ENCODE results near the gene TEX2. TPM values are rescaled to one million over a fixed set of nuclear protein-coding genes. Genes with fewer than 3 reads are reported as not detected.

TEX2 gene
- total and polyA plus RNA-seq, 2 of the 13 experiments (the other 11 are each of a cell fraction or from before 2014, with no cell fraction given): 21.4 to 37.7 TPM

DNA sequence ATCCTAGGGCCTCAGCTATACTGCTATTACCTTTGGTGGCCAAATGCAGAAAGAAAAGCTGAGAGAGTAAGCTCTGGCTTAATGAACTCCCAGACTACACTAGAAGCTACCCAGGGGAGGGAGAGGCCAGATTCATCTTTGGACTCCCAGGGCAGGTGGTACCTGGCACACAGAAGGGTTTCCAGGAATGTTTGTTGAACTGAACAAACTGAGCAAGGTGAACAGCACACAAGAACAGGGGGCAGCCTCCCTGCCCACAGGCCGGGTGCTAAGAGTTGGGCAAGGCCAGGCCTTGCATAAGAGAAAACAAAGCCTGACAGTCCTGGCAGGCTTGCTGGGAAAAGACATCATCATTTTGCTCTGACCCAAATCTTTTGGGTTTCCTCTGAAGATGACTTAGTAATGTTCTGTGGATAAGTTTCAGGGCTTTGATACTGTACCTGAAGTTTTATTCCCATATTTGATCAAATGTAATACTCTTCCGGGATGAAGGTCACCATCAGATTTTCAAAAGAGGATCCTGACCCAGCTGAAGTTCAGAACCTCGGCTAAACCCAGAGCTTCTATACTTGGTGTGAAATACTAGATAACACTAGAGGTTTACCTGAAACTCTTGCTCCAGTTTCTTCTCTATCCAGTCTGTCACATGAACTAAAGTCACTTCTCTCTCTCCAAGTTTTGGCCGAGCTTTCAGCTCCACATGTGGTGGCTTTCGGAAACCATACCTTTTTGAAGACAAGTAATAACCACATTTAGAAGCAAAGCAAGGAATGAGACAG lies 112.6 kb downstream of the TEX2 start (continued):
- TF ChIP-seq, protein P1, sequence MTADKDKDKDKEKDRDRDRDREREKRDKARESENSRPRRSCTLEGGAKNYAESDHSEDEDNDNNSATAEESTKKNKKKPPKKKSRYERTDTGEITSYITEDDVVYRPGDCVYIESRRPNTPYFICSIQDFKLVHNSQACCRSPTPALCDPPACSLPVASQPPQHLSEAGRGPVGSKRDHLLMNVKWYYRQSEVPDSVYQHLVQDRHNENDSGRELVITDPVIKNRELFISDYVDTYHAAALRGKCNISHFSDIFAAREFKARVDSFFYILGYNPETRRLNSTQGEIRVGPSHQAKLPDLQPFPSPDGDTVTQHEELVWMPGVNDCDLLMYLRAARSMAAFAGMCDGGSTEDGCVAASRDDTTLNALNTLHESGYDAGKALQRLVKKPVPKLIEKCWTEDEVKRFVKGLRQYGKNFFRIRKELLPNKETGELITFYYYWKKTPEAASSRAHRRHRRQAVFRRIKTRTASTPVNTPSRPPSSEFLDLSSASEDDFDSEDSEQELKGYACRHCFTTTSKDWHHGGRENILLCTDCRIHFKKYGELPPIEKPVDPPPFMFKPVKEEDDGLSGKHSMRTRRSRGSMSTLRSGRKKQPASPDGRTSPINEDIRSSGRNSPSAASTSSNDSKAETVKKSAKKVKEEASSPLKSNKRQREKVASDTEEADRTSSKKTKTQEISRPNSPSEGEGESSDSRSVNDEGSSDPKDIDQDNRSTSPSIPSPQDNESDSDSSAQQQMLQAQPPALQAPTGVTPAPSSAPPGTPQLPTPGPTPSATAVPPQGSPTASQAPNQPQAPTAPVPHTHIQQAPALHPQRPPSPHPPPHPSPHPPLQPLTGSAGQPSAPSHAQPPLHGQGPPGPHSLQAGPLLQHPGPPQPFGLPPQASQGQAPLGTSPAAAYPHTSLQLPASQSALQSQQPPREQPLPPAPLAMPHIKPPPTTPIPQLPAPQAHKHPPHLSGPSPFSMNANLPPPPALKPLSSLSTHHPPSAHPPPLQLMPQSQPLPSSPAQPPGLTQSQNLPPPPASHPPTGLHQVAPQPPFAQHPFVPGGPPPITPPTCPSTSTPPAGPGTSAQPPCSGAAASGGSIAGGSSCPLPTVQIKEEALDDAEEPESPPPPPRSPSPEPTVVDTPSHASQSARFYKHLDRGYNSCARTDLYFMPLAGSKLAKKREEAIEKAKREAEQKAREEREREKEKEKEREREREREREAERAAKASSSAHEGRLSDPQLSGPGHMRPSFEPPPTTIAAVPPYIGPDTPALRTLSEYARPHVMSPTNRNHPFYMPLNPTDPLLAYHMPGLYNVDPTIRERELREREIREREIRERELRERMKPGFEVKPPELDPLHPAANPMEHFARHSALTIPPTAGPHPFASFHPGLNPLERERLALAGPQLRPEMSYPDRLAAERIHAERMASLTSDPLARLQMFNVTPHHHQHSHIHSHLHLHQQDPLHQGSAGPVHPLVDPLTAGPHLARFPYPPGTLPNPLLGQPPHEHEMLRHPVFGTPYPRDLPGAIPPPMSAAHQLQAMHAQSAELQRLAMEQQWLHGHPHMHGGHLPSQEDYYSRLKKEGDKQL (CRISPR knock-in tag; IDR thresholded peaks at IDR 0.05; ENCODE audit: low read depth): peak; percentile 91
- TF ChIP-seq, protein P2, sequence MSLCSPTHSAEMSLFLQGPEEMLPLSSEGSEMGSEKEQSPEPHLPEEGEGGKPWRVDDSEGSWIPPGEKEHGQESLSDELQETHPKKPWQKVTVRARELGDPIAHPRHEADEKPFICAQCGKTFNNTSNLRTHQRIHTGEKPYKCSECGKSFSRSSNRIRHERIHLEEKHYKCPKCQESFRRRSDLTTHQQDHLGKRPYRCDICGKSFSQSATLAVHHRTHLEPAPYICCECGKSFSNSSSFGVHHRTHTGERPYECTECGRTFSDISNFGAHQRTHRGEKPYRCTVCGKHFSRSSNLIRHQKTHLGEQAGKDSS (CRISPR knock-in tag; IDR thresholded peaks at IDR 0.05; ENCODE audit: borderline replicate concordance, low read depth): peak; percentile 92; the same call in 1 of the 2 replicates
- TF ChIP-seq KDM4B (CRISPR knock-in tag; IDR thresholded peaks at IDR 0.05) (peak; percentile 90; the same call in 1 of the 2 replicates), CREB1 (IDR thresholded peaks at IDR 0.05) (no peak), CREB1 (CRISPR knock-in tag; IDR thresholded peaks at IDR 0.05) (peak; percentile 84), FOXO1 (CRISPR knock-in tag; IDR thresholded peaks at IDR 0.05) (peak; percentile 98), ZNF75D (CRISPR knock-in tag; IDR thresholded peaks at IDR 0.05; ENCODE audit: borderline replicate concordance) (no peak), TFE3 (CRISPR knock-in tag; IDR thresholded peaks at IDR 0.05) (peak; percentile 92), STAT5B (CRISPR knock-in tag; IDR thresholded peaks at IDR 0.05) (no peak), MXI1 (IDR thresholded peaks at IDR 0.05; ENCODE audit: borderline replicate concordance, low read depth, low read length) (0 out of 3 replicates have a peak, but pooled peaks have one; percentile 69), ARHGAP35 (CRISPR knock-in tag; IDR thresholded peaks at IDR 0.05; ENCODE audit: borderline replicate concordance) (peak; percentile 52; the same call in 1 of the 2 replicates), ZNF12 (CRISPR knock-in tag; IDR thresholded peaks at IDR 0.05) (peak; percentile 86), HNRNPK (IDR thresholded peaks at IDR 0.05; ENCODE audit: low read depth, low read length, poor library complexity, severe bottlenecking) (no peak), ZNF414 (CRISPR knock-in tag; IDR thresholded peaks at IDR 0.05) (no peak; the same call in 1 of the 2 replicates), ZNF460 (CRISPR knock-in tag; IDR thresholded peaks at IDR 0.05; ENCODE audit: borderline replicate concordance) (peak; percentile 90; the same call in 1 of the 2 replicates), FOXA3 (CRISPR knock-in tag; IDR thresholded peaks at IDR 0.05) (peak; percentile 98), NFYB (CRISPR knock-in tag; IDR thresholded peaks at IDR 0.05) (0 out of 2 replicates have a peak, but pooled peaks have one; percentile 30)
- TF ChIP-seq, protein P3, sequence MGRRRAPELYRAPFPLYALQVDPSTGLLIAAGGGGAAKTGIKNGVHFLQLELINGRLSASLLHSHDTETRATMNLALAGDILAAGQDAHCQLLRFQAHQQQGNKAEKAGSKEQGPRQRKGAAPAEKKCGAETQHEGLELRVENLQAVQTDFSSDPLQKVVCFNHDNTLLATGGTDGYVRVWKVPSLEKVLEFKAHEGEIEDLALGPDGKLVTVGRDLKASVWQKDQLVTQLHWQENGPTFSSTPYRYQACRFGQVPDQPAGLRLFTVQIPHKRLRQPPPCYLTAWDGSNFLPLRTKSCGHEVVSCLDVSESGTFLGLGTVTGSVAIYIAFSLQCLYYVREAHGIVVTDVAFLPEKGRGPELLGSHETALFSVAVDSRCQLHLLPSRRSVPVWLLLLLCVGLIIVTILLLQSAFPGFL (CRISPR knock-in tag; IDR thresholded peaks at IDR 0.05): no peak

Measured in HepG2 (cell line).